Activated T-helper 17 cell treated with anti-CD3 and anti-CD28 coated beads, Interleukin-2, amount 50 U/mL, for 72 hours (primary cell): ENCODE results near the gene PDE6B. TPM values are rescaled to one million over a fixed set of nuclear protein-coding genes. Genes with fewer than 3 reads are reported as not detected.

Source experiments
- ATAC-seq: fragments of 150-1000 bp; cut with Tn5 transposase; replicated peaks from 2 replicates; pipeline ENCODE4 v1.10.0; 2021; ENCODE audit warnings: mild to moderate bottlenecking, moderate library complexity
- H3K27ac Mint-ChIP-seq: one replicate; pipeline ENCODE4 v1.8.0; 2022; ENCODE audit warnings: mixed read lengths
- H3K27me3 Mint-ChIP-seq: one replicate; pipeline ENCODE4 v1.8.0; 2022; ENCODE audit warnings: mixed read lengths
- H3K36me3 Mint-ChIP-seq: one replicate; pipeline ENCODE4 v1.8.0; 2022; ENCODE audit warnings: low read depth, mild to moderate bottlenecking, mixed read lengths
- H3K4me1 Mint-ChIP-seq: one replicate; pipeline ENCODE4 v1.8.0; 2022; ENCODE audit warnings: mixed read lengths
- H3K4me3 Mint-ChIP-seq: one replicate; pipeline ENCODE4 v1.8.0; 2022; ENCODE audit warnings: mild to moderate bottlenecking, mixed read lengths
- H3K9me3 Mint-ChIP-seq: one replicate; pipeline ENCODE4 v1.8.0; 2022; ENCODE audit warnings: mixed read lengths
- total RNA-seq, 2 donors: library from RNA; stranded (reverse); gene quantifications; one replicate each; pipeline ENCODE4 v1.2.3, GENCODE V29; 2022

PDE6B gene
- total RNA-seq, 2 donors from 2014 or later, result 5.8 to 10.8 TPM

- Mint-ChIP-seq H3K9me3 (no peaks in the 10 kb centered on the region), H3K4me3 (no peak overlapping the region), H3K27me3 (peaks cover 3% of the 10 kb centered on the region), H3K36me3 (no peaks in the 10 kb centered on the region), H3K4me1 (no peaks in the 10 kb centered on the region), H3K27ac (no peak overlapping the region)
- no peak for ATAC-seq
Observed at GRCh38 chr4:681736-682451, 56.5 kb downstream of the PDE6B start.

DNA sequence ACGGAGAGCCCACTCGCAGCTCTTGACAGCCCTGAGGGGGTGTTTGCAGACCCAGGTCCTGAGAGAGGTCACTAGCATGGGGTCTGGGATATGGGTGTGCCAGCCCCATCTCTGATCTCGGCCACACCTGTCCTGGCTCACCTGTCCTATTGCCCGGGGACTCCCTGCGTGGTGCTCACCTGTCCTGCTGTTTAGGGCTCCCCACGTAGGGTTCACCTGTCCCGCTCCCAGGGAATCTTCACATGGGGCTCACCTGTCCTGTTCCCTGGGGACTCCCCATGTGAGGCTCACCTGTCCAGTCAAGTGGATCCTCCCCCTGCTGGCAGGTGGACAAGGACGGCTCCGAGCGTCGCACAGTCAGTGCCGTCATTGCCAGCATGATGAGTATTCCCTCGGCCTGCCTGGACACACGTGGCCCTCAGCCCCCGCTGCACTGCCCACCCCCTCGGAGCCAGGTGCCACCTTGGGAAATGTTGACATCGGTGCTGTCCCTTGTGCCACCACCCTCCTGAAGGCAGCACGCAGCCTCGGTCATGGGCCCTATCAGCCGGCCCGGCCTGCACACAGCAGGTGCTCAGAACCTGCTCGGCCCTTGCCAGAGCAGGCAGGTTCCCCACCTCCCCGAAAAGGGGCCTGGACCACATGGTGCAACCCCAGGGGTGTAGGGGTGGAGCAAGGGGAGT is 57.3 kb downstream of the PDE6B start:
- H3K4me1 Mint-ChIP-seq, result no peaks in the 10 kb centered on the region
- H3K36me3 Mint-ChIP-seq, result no peaks in the 10 kb centered on the region
- H3K9me3 Mint-ChIP-seq, result no peaks in the 10 kb centered on the region
- ATAC-seq, result no peak
- peaks cover 4% of the 10 kb centered on the region for H3K27me3 Mint-ChIP-seq
- H3K27ac Mint-ChIP-seq, result no peak overlapping the region
- no peak overlapping the region for H3K4me3 Mint-ChIP-seq

DNA sequence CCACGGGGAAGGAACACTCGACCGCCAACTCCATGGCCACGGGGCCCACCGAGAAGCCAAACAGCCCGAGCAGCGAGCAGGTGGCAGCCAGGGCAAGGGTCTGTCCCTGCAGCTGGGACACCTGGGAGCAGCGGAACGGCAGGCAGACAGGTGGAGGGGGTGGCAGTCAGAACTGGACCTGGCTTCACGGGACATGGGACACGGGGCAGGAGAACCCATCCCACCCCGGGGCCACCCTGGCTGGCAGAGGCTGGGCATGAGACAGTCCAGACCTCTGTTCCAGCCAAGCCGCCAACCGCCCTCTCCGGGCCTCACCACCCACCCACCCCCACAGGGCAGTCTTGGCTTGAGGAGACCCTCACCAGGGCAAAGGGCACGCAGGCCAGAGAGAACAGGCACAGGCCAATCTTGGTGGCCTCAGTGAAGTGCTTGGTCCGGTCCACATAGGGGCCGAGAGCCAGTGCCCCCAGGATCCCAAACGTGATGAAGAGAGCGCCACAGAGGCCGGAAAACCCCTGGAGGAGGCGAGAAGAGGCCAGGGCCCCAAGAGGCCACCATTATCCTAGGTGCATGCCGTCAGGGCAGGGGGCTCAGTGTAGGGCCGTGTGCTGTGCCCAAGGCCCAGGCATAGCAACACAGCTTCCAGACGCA is 58.0 kb downstream of the PDE6B start:
- H3K4me1 Mint-ChIP-seq, result no peaks in the 10 kb centered on the region
- H3K36me3 Mint-ChIP-seq, result no peaks in the 10 kb centered on the region
- H3K4me3 Mint-ChIP-seq, result no peak overlapping the region
- H3K27ac Mint-ChIP-seq, result no peak overlapping the region
- H3K9me3 Mint-ChIP-seq, result no peaks in the 10 kb centered on the region
- ATAC-seq, result no peak
- H3K27me3 Mint-ChIP-seq, result peaks cover 6% of the 10 kb centered on the region

DNA sequence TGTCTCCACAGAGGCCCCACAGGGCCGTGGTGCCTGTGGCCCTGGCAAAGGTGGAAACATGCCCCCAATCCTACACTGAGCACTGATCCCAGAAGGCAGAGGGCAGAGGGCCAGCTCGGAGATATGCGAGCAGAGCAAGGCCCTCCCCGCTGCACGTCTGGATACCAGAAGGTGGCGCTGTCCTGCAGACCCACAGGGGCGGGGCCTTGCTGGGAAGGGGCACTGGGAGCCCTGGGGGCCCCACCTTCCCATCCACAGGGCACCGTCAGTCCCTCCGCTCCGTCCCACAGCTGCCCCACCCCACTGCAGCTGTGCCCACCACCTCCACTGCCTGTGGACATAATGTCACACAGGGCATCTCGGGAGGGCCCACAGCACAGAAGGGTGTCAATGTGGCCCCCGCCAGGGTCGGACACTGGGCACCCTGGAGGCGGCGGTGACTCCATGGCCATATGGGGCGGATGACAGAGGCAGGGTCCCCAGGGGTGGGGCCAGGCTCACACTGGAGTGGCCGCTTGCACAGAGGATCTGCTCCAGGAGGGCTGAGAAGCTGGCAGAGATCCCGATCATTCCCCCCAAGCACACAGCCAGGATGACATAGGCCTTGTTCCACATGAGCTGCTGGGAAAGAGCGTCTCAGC is 58.7 kb downstream of the PDE6B start:
- H3K36me3 Mint-ChIP-seq, result no peaks in the 10 kb centered on the region
- no peaks in the 10 kb centered on the region for H3K9me3 Mint-ChIP-seq
- no peaks in the 10 kb centered on the region for H3K4me1 Mint-ChIP-seq
- no peak overlapping the region for H3K4me3 Mint-ChIP-seq
- ATAC-seq, result peak; percentile 33
- H3K27ac Mint-ChIP-seq, result no peak overlapping the region
- H3K27me3 Mint-ChIP-seq, result peaks cover 6% of the 10 kb centered on the region

DNA sequence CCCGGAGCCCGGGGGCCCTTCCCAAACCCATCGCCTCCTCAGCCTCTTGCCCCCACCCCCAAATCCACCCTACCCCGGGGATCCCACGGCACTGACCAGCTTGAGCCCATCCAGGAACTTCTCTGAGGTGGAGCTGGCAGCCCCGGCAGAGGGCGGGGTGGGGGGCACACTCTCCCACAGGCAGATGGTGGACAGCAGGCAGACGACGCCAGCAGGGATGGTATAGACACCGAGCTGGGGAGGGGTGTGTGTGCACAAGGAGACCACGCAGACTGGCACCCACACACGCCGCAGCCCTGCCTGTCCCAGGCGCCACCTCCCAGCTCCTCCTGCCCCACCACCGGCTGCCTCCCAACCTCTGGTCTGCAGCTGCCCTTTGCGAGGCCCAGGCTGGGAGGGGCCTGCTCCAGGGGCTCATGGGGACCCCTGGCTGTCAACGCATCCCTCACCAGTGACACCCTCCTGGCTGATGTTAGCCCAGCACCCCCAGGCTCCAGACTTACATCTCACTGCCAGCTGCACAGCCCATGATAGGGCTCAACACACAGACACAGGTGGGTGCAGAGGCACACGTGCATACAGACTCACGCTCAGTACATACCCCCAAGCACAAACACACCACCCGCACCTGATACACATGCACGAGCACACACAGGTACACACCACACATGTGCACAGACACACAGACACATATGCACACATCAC is 59.4 kb downstream of the PDE6B start:
- H3K27ac Mint-ChIP-seq, result no peak overlapping the region
- H3K4me1 Mint-ChIP-seq, result no peaks in the 10 kb centered on the region
- ATAC-seq, result no peak
- H3K9me3 Mint-ChIP-seq, result no peaks in the 10 kb centered on the region
- H3K4me3 Mint-ChIP-seq, result no peak overlapping the region
- peaks cover 6% of the 10 kb centered on the region for H3K27me3 Mint-ChIP-seq
- no peaks in the 10 kb centered on the region for H3K36me3 Mint-ChIP-seq

DNA sequence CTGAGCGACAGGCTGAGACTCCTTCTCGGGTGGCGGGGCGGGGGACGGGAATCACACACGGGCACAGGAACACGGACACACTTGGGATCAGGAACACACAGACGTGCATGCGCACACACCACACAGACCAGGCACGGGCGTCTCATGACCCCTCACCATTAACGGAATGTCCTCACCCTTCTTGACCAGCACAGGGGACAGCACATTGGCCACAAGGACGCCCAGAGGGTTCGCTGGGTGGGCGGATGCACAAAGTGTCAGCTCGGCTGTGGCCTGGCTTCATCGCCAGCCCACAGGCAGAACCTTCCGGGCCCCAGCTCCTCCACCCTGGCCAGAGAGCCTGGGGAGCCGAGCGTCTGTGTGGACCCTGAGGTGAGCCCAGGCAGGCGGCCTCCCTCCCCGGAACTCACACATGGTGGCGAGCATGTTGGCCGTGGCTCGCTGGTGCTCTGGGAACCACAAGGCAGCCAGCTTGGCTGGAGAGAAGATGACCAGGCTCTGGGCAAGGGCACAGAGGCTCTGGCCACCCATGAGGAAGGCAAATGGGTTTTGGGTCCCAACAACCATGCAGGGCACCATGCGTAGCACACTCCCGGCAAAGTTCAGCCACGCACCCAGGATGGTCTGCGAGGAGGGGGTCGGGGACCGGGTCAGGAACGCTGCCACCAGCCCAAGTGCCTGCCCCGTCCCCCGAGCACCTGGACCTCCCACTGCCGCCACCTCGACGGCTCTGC is 60.5 kb downstream of the PDE6B start:
- Mint-ChIP-seq H3K4me1 (no peaks in the 10 kb centered on the region), H3K36me3 (no peaks in the 10 kb centered on the region), H3K27ac (no peak overlapping the region), H3K4me3 (no peak overlapping the region), H3K9me3 (no peaks in the 10 kb centered on the region), H3K27me3 (peaks cover 6% of the 10 kb centered on the region)
- no peak for ATAC-seq

DNA sequence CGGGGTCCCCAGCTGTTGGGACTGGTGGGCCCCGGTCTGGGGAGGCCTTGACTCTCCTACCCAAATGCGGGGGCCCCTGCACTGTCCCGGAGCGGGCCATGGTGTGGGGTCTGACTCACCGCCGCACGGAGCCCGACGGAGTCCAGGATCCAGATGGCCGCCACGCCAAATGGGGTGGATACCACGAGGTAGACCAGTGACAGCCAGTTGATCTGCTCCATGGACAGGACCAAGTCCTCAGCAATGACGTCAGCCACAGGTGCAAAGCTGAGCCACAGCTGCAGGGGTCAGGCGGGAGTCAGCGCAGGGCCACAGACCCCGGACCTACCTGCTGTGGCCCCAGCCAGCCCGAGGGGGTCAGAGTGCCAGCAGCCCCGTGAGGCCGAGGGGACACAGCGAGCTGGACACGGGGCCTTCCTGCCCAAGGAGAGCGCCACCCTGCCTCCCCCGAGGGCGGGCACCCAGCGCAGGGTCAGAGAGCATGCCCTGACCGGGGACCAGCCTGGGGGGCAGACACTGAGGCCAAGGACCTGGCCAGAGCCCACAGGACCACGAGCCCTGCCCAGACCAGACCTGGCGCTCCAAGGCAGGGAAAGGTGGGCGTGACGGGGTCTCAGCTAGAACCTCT is 61.2 kb downstream of the PDE6B start:
- Mint-ChIP-seq H3K27ac (no peak overlapping the region), H3K36me3 (no peaks in the 10 kb centered on the region), H3K4me1 (no peaks in the 10 kb centered on the region), H3K27me3 (peaks cover 6% of the 10 kb centered on the region), H3K9me3 (no peaks in the 10 kb centered on the region), H3K4me3 (no peak overlapping the region)
- no peak for ATAC-seq

- H3K36me3 Mint-ChIP-seq, result no peaks in the 10 kb centered on the region
- H3K9me3 Mint-ChIP-seq, result no peaks in the 10 kb centered on the region
- H3K27ac Mint-ChIP-seq, result no peak overlapping the region
Observed at GRCh38 chr4:687048-687970, 61.9 kb downstream of the PDE6B start.

GRCh38 chr4:687971-688853 is 62.8 kb downstream of the PDE6B start:
- ATAC-seq, result no peak
- Mint-ChIP-seq H3K4me1 (no peaks in the 10 kb centered on the region), H3K9me3 (no peaks in the 10 kb centered on the region), H3K27me3 (peaks cover 6% of the 10 kb centered on the region), H3K36me3 (no peaks in the 10 kb centered on the region), H3K4me3 (no peak overlapping the region), H3K27ac (no peak overlapping the region)

More at GRCh38 chr4:687048-687970, 61.9 kb downstream of the PDE6B start:
- Mint-ChIP-seq H3K27me3 (peaks cover 6% of the 10 kb centered on the region), H3K4me3 (no peak overlapping the region), H3K4me1 (no peaks in the 10 kb centered on the region)
- ATAC-seq, result no peak

DNA sequence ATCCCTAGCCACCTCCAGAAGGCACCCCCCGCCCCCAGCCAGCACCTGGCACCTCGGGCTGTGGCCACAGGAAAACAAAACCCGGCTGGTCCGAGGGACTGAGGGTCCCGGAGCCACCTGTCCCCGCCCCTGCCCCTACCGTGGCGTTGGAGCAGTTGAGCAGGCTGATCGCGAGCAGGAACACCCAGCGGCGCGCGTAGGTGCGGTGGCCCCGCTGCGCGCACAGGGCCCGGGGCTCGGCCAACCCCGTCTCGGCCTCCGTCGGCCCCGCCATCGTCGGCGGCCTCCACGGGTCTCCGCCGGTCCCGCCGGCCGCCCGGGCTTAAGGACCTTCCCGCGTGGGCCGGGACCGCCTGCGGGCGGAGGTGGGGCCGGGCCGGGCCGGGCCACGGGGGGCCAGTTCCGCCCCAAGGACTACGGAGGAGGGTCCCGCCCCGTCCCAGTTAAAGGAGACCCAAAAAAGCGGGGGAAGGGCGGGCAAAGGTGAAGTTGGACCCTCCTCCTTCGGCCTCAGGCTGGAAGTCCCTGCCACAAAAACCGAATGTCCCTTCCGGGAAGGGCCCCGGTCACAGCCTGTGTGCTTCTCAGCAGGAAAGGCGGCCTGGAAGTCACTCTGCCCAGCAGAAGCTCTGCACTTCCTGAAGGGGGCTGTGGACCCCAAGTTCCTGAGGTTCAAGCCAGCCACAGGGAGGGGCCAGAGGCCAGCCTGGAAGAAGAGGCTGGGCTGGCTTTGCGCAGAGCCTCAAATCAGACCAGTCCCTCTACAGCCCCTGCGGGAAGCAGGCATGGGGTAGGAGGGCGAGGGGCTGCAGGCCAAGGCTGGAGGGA is 63.7 kb downstream of the PDE6B start, which contains the start of gene SLC49A3:
Gene SLC49A3 (minus strand): TSS at position 298 of the 828 bp plus-strand sequence. CDS start 24 bp downstream, at position 274.
- Mint-ChIP-seq H3K4me1 (no peaks in the 10 kb centered on the region), H3K27ac (no peak within 1 kb of the TSS), H3K27me3 (peaks cover 6% of the 10 kb centered on the region), H3K9me3 (no peaks in the 10 kb centered on the region), H3K4me3 (no peak within 1 kb of the TSS), H3K36me3 (no peaks in the 10 kb centered on the region)
- ATAC-seq, result peak; percentile 32

DNA sequence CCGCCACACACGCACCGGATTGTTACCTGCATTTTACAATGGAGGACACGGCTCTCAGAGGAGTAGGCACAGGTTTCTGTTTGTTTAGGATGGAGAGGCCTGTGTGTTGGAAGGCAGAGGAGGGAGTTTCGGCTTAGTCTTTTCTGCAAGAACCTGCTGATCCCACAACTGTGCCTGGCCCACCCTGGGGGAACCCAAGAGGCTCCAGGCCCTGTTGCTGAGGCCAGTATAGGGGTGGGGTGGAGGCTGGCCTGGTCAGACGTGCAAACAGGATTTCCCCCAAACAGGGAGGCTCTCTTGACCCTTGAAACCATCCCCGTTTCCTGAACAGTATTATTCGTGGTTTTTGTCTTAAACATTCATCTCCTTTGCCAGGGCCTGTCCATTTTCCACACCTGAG is 64.3 kb downstream of the PDE6B start:
- no peaks in the 10 kb centered on the region for H3K9me3 Mint-ChIP-seq
- peaks cover 6% of the 10 kb centered on the region for H3K27me3 Mint-ChIP-seq
- no peak overlapping the region for H3K4me3 Mint-ChIP-seq
- H3K36me3 Mint-ChIP-seq, result no peaks in the 10 kb centered on the region
- ATAC-seq, result no peak
- H3K27ac Mint-ChIP-seq, result no peak overlapping the region
- no peaks in the 10 kb centered on the region for H3K4me1 Mint-ChIP-seq
